H9 (cell line): ENCODE data around the gene KIF26B. TPM values are rescaled to one million over a fixed set of nuclear protein-coding genes. Genes with fewer than 3 reads are reported as not detected.

ENCODE experiments used
- DNase-seq: peaks from one replicate; pipeline ENCODE4 v3.0.0-alpha.2; 2017
- H2AFZ ChIP-seq: one replicate; pipeline ENCODE4 v1.6.1; 2013; ENCODE audit warnings: mild to moderate bottlenecking, low read length, control low read depth, moderate library complexity
- H2AK5ac ChIP-seq: 2 replicates; pipeline ENCODE4 v1.6.1; 2013; ENCODE audit warnings: low read length, control low read depth, mixed read lengths; ENCODE audit not compliant: insufficient read length
- H2BK120ac ChIP-seq: one replicate; pipeline ENCODE4 v1.6.1; 2013; ENCODE audit warnings: low read depth, mild to moderate bottlenecking, low read length, control low read depth, inconsistent platforms; ENCODE audit not compliant: poor library complexity, severe bottlenecking
- H2BK12ac ChIP-seq: 2 replicates; pipeline ENCODE4 v1.6.1; 2013; ENCODE audit warnings: low read length, control low read depth, mixed read lengths, low read depth; ENCODE audit not compliant: insufficient read length
- H2BK15ac ChIP-seq: 2 replicates; pipeline ENCODE4 v1.6.1; 2013; ENCODE audit warnings: low read depth, low read length, control low read depth
- H2BK20ac ChIP-seq: one replicate; pipeline ENCODE4 v1.6.1; 2013; ENCODE audit warnings: low read depth, mild to moderate bottlenecking, low read length, control low read depth, inconsistent platforms; ENCODE audit not compliant: poor library complexity, severe bottlenecking
- H2BK5ac ChIP-seq: 2 replicates; pipeline ENCODE4 v1.6.1; 2013; ENCODE audit warnings: low read length, control low read depth, mixed read lengths; ENCODE audit not compliant: insufficient read length
- H3K14ac ChIP-seq: 2 replicates; pipeline ENCODE4 v1.6.1; 2013; ENCODE audit warnings: low read length, control low read depth; ENCODE audit not compliant: insufficient read depth
- H3K18ac ChIP-seq: 2 replicates; pipeline ENCODE4 v1.6.1; 2013; ENCODE audit warnings: low read depth, mild to moderate bottlenecking, mixed read lengths, low read length, control low read depth; ENCODE audit not compliant: insufficient read length
- H3K23ac ChIP-seq: 2 replicates; pipeline ENCODE4 v1.6.1; 2013; ENCODE audit warnings: low read length, control low read depth, mixed read lengths, low read depth; ENCODE audit not compliant: insufficient read length
- H3K23me2 ChIP-seq: 2 replicates; pipeline ENCODE4 v1.6.1; 2013; ENCODE audit warnings: low read depth, mild to moderate bottlenecking, mixed read lengths, low read length, control low read depth; ENCODE audit not compliant: insufficient read length, poor library complexity, severe bottlenecking
- H3K27ac ChIP-seq: 2 replicates; pipeline ENCODE4 v1.5.1; 2013; ENCODE audit warnings: low read length, control low read depth, mixed read lengths, low read depth; ENCODE audit not compliant: insufficient read length
- H3K27me3 ChIP-seq: 2 replicates; pipeline ENCODE4 v1.6.1; 2013; ENCODE audit warnings: low read length, control low read depth, inconsistent platforms; ENCODE audit not compliant: insufficient read depth
- H3K4ac ChIP-seq: 2 replicates; pipeline ENCODE4 v1.6.1; 2013; ENCODE audit warnings: low read depth, mild to moderate bottlenecking, control low read depth, inconsistent platforms, low read length, moderate library complexity
- H3K4me1 ChIP-seq: 2 replicates; pipeline ENCODE4 v1.6.1; 2013; ENCODE audit warnings: low read length, control low read depth, inconsistent platforms; ENCODE audit not compliant: insufficient read depth
- H3K4me2 ChIP-seq: 2 replicates; pipeline ENCODE4 v1.6.1; 2013; ENCODE audit warnings: low read length, control low read depth, mixed read lengths; ENCODE audit not compliant: insufficient read length, insufficient read depth
- H3K56ac ChIP-seq: 2 replicates; pipeline ENCODE4 v1.6.1; 2013; ENCODE audit warnings: low read depth, mild to moderate bottlenecking, mixed read lengths, low read length, control low read depth; ENCODE audit not compliant: insufficient read length
- H3K79me1 ChIP-seq: 2 replicates; pipeline ENCODE4 v1.6.1; 2013; ENCODE audit warnings: low read depth, mild to moderate bottlenecking, moderate library complexity, low read length, control low read depth, inconsistent platforms; ENCODE audit not compliant: insufficient read depth, poor library complexity, severe bottlenecking
- H3K79me2 ChIP-seq: 2 replicates; pipeline ENCODE4 v1.6.1; 2013; ENCODE audit warnings: low read length, control low read depth, inconsistent platforms; ENCODE audit not compliant: insufficient read depth
- H3K9ac ChIP-seq: 2 replicates; pipeline ENCODE4 v1.6.1; 2013; ENCODE audit warnings: low read length, control low read depth, mixed read lengths; ENCODE audit not compliant: insufficient read length; ENCODE audit errors: extremely low read depth
- H3K9me3 ChIP-seq: one replicate; pipeline ENCODE4 v1.6.1; 2013; ENCODE audit warnings: low read depth, low read length, inconsistent platforms; ENCODE audit not compliant: control insufficient read depth
- H3T11ph ChIP-seq: one replicate; pipeline ENCODE4 v1.6.1; 2013; ENCODE audit warnings: mild to moderate bottlenecking, low read length, control low read depth, inconsistent platforms
- H4K20me1 ChIP-seq: one replicate; pipeline ENCODE4 v1.6.1; 2013; ENCODE audit not compliant: control insufficient read depth, insufficient read length, insufficient read depth
- H4K5ac ChIP-seq: 2 replicates; pipeline ENCODE4 v1.6.1; 2013; ENCODE audit warnings: low read depth, mild to moderate bottlenecking, mixed read lengths, low read length, control low read depth; ENCODE audit not compliant: insufficient read length
- H4K8ac ChIP-seq: replicated peaks from 2 replicates; pipeline ENCODE4 v1.6.1; 2013; ENCODE audit warnings: low read length, control low read depth, mixed read lengths, low read depth; ENCODE audit not compliant: insufficient read length
- H4K91ac ChIP-seq: 2 replicates; pipeline ENCODE4 v1.6.1; 2013; ENCODE audit warnings: low read depth, mild to moderate bottlenecking, moderate library complexity, mixed read lengths, low read length, control low read depth; ENCODE audit not compliant: insufficient read length
- H3K27ac Mint-ChIP-seq, 3 experiments: 2 replicates in 2 of 3; 3 replicates in 1 of 3; pipeline ENCODE4 v1.8.0; 2020 to 2021; ENCODE audit warnings: mixed read lengths in 3 of 3, mild to moderate bottlenecking in 1 of 3, moderate library complexity in 1 of 3
- H3K27me3 Mint-ChIP-seq: 2 replicates; pipeline ENCODE4 v1.8.0; 2021; ENCODE audit warnings: low read depth, mild to moderate bottlenecking, moderate library complexity, mixed read lengths
- H3K36me3 Mint-ChIP-seq, 3 experiments: 2 replicates in 2 of 3; 3 replicates in 1 of 3; pipeline ENCODE4 v1.8.0; 2020 to 2021; ENCODE audit warnings: low read depth in 3 of 3, mixed read lengths in 3 of 3; ENCODE audit not compliant: insufficient read depth in 1 of 3
- H3K4me1 Mint-ChIP-seq, 2 experiments: 2 replicates each; pipeline ENCODE4 v1.8.0; 2020; ENCODE audit warnings: mixed read lengths in 2 of 2
- H3K4me3 Mint-ChIP-seq, 2 experiments: 2 replicates in 1 of 2; 3 replicates in 1 of 2; pipeline ENCODE4 v1.8.0; 2020 to 2021; ENCODE audit warnings: mild to moderate bottlenecking in 2 of 2, mixed read lengths in 2 of 2, moderate library complexity in 1 of 2
- H3K9me3 Mint-ChIP-seq, 2 experiments: 2 replicates in 1 of 2; 3 replicates in 1 of 2; pipeline ENCODE4 v1.8.0; 2020; ENCODE audit warnings: mild to moderate bottlenecking in 2 of 2, mixed read lengths in 2 of 2, moderate library complexity in 1 of 2
- CTCF ChIP-seq: fragments of 200-600 bp; sonication (generic); conservative IDR thresholded peaks from 3 replicates; pipeline ENCODE4 v1.8.0; 2021; ENCODE audit warnings: antibody characterized with exemption, mild to moderate bottlenecking
- WGBS: extraction: QIAGEN DNeasy Blood & Tissue Kit; methylation state at CpG from one replicate; pipeline ENCODE4 v1.1.7; 2013; ENCODE audit warnings: missing lambda C conversion rate, low lambda C conversion rate, mixed read lengths; ENCODE audit not compliant: insufficient read length; ENCODE audit errors: extremely low coverage; 5-methylcytosine and 5-hydroxymethylcytosine counted together
- total RNA-seq: library from RNA; stranded (reverse); gene quantifications from 2 replicates; pipeline ENCODE4 v1.2.1, GENCODE V29; 2021

Gene KIF26B
- total RNA-seq, 1 experiment from 2014 or later = 0.13 TPM

- peaks cover 10 to 11% of the 10 kb centered on the region in 2 experiments for H3K4me1 Mint-ChIP-seq
- Histone ChIP-seq H2BK20ac (no peak overlapping the region), H3K4me2 (no peak overlapping the region), H3K14ac (no peak overlapping the region), H3K9me3 (no peaks in the 10 kb centered on the region), H4K8ac (no peak overlapping the region), H3K56ac (no peak overlapping the region), H3K27ac (no peak overlapping the region), H3K79me1 (no peaks in the 10 kb centered on the region), H3K18ac (no peak overlapping the region), H2BK120ac (no peak overlapping the region), H2BK15ac (no peak overlapping the region), H3K23ac (no peak overlapping the region), H2AFZ (no peak overlapping the region), H3K4me1 (peaks cover 2% of the 10 kb centered on the region; the same call in 1 of the 2 replicates), H3K79me2 (no peaks in the 10 kb centered on the region), H3K27me3 (no peaks in the 10 kb centered on the region), H3T11ph (no peak overlapping the region), H4K20me1 (no peaks in the 10 kb centered on the region), H2BK5ac (no peak overlapping the region), H3K9ac (no peak overlapping the region), H2AK5ac (no peak overlapping the region), H4K5ac (no peak overlapping the region), H3K4ac (no peak overlapping the region), H4K91ac (no peak overlapping the region), H2BK12ac (no peak overlapping the region), H3K23me2 (no peaks in the 10 kb centered on the region)
- no peaks in the 10 kb centered on the region for H3K36me3 Mint-ChIP-seq
- no CpG with 5 or more reads among the region's 5 CpGs for WGBS
- peaks cover 5% of the 10 kb centered on the region for H3K27me3 Mint-ChIP-seq
- no peak for TF ChIP-seq CTCF
- DNase-seq = no peak
- no peak overlapping the region for H3K4me3 Mint-ChIP-seq
- H3K27ac Mint-ChIP-seq = peak overlapping the region in 1 of 3 experiments; percentile 73; a peak in 1 of 7 replicates
- H3K9me3 Mint-ChIP-seq = no peaks in the 10 kb centered on the region
Measured at GRCh38 chr1:245226203-245226499, 71.4 kb downstream of the KIF26B start.
